Measurements from ENCODE around the gene CFAP53.
A peak's percentile ranks its signal among the peaks of the same experiment; 100 is the strongest.
"Not testable (repeated sequence)": the region's sequence is repeated elsewhere in the genome, so short reads cannot be mapped to it uniquely, and the experiment has no call there.

Gene CFAP53, protein sequence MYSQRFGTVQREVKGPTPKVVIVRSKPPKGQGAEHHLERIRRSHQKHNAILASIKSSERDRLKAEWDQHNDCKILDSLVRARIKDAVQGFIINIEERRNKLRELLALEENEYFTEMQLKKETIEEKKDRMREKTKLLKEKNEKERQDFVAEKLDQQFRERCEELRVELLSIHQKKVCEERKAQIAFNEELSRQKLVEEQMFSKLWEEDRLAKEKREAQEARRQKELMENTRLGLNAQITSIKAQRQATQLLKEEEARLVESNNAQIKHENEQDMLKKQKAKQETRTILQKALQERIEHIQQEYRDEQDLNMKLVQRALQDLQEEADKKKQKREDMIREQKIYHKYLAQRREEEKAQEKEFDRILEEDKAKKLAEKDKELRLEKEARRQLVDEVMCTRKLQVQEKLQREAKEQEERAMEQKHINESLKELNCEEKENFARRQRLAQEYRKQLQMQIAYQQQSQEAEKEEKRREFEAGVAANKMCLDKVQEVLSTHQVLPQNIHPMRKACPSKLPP

DNA sequence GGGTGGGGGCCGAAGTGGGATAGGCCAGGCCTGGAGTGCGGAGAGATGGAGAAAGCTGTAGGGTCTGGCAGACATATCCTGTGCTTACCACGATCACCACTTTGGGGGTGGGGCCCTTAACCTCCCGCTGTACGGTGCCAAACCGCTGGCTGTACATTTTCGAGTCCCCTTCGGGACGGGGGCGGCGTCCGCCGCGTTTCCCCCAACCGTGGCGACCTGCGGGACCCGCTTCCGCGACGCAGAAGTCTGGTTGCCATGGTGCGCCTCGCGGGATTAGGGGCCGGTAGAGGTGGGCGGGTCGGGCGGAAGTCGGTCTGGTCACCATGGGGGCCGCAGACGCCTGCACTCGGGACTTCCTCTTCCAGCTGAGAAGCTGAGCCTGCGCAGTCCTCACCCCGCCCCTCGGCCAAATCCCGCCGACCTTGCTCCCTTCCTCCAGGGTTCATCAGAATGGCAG lies at the start of gene CFAP53:
Gene CFAP53, minus strand, starts transcription at position 248 of the 457 bp plus-strand sequence. Its CDS starts 91 bp downstream, at position 157.
- peak; percentile 74 to 76 for DNase-seq

- DNase-seq, result no peak
These were observed 49.0 kb upstream of the CFAP53 start for GRCh38 chr18:50315100-50315871.

DNA sequence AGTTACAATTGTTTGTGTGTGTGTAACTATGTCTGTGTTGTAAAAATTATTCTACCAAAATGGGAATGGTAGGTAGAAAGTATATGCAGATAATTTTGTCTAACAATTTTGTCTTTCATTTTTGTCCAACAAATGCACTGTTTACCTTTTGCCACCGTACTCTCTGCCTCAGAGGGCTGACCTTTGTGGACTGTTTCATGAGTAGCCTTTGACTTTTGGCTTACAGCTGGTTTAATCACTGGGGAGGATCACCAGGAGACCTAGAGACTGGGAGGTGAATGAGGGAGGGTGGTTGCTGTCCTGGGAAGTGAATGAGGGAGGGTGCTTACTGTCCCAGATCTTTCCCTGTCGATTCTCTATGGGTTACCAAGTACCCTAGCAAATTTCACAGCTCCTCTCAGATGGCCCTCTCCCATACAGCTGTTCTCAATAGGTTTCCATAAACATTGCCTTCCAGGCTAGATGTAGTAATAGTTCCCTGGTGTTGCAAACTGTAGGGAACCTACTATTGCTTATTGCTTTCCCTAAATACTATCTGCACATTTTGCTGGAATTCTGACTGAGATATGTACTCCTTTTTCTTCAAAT lies 47.7 kb upstream of the CFAP53 start:
- DNase-seq, result no peak

DNA sequence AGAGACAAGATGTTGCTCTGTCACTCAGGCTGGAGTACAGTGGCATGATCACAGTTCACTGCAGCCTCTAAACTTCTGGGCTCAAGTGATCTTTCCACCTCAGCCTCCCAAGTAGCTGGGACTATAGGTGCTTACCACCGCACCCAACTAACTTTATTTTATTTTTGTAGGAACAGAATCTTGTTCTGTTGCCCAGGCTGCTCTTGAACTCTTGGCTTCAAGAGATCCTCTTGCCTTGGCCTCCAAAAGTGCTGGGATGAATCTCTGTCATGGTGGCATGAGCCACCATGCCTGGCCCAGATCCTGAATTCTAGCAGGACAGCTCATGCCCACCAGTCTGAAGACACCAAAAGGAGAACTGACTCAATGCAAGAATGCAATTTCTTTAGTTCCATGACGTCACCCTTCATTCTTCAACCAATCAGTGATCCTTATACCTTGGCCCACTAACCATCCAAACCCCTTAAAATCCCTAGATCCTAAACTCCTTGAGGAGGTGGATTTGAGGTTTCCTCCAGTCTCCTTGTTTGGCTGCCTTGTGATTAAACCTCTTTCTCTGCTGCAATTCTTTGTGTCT lies 46.8 kb upstream of the CFAP53 start:
- DNase-seq, result no peak

GRCh38 chr18:50312296-50313030 lies 46.2 kb upstream of the CFAP53 start:
- DNase-seq, result no peak

- no peak for DNase-seq
These were observed 45.4 kb upstream of the CFAP53 start for GRCh38 chr18:50311650-50312049.

GRCh38 chr18:50310080-50310479 lies 43.8 kb upstream of the CFAP53 start:
- no peak for DNase-seq

- not testable (repeated sequence) for DNase-seq
These were observed 42.6 kb upstream of the CFAP53 start for GRCh38 chr18:50308851-50309250.

DNA sequence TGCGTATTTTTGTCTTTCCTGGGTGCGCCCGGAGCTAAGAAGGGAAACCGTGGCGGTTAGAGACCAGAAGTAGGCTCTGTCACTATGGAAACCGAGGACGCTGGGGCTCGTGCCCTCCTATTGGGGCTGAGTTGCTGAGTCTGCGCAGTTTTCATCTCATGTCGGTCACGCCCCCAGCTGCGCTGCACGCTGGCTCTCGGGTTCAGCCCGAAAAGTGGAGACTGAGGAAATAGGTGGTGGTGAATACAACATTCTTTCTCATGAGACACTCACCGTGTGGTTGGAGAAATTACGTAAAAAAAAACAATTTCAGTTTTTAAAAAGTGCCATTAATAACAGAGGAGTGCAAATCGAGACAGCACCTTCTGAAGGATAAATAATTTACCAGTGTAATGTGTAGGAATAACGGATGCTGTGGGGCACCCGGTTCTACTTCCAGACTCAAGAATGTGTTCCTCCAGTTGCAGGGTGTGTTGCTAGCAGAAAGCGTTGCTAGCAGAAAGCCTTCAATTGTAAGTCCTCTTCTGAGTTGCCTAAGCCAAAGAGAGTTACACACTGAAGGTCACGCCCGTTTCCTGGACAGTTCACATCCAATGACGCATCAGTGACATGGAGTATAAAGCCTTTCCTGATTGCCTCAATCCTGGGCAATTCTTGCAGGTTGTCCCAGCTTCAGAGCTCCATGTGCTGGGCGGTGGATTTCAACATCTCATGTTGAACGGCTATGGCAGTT lies 41.6 kb upstream of the CFAP53 start:
- DNase-seq, result peak; percentile 66 to 75

GRCh38 chr18:50307400-50307737 lies 41.1 kb upstream of the CFAP53 start:
- DNase-seq, result no peak

GRCh38 chr18:50306944-50307343 lies 40.6 kb upstream of the CFAP53 start:
- no peak for DNase-seq

DNA sequence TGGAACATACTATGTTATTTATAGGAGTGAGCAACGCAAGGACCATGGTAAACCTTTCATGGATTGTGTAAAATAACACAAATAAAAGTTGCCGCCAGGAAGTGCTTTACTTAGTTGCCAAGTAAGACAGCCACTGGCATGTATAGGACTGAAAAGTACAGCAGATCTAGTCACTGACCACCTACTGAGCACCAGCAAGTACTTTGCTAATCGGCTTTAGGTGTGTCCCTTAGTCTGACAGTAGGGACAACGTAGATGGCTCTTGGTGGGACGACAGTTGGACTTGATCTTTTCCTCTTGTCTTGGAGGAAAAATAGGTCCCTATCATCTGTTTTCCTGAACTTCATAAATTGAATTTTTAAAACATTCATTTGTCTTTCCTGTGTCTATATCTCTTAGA lies 34.8 kb upstream of the CFAP53 start:
- no peak for DNase-seq

DNA sequence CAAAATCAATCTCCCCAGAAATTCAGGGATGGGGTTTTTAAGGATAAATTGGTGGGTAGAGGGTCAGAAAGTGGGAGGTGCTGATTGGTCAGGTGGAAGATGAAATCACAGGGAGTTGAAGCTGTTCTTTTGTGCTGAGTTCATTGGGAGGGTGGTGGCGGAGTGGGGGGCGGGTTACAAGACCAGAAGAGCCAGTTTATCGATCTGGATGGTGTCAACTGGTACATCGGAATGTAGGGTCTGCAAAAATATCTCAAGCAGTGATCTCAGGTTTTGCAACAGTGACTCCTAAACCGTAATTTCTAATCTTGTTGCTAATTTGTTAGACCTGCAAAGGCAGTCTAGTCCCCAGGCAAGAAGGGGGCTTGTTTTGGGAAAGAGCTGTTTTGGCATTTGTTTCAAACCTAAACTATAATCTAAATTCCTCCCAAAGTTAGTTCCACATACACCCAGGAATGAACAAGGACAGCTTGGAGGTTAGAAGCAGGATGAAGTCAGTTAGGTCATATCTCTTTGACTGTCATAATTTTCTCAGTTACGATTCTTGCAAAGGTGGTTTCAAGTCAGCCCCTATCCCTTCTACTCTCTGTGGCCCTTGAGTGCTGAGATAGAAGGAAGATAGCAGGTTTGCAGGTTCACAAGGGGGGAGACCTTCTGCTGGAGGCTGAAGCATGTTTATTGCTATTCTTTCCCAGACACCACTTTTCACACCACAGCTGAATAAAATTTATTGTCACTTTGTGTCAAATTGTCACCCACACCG lies 33.5 kb upstream of the CFAP53 start:
- DNase-seq, result no peak

DNA sequence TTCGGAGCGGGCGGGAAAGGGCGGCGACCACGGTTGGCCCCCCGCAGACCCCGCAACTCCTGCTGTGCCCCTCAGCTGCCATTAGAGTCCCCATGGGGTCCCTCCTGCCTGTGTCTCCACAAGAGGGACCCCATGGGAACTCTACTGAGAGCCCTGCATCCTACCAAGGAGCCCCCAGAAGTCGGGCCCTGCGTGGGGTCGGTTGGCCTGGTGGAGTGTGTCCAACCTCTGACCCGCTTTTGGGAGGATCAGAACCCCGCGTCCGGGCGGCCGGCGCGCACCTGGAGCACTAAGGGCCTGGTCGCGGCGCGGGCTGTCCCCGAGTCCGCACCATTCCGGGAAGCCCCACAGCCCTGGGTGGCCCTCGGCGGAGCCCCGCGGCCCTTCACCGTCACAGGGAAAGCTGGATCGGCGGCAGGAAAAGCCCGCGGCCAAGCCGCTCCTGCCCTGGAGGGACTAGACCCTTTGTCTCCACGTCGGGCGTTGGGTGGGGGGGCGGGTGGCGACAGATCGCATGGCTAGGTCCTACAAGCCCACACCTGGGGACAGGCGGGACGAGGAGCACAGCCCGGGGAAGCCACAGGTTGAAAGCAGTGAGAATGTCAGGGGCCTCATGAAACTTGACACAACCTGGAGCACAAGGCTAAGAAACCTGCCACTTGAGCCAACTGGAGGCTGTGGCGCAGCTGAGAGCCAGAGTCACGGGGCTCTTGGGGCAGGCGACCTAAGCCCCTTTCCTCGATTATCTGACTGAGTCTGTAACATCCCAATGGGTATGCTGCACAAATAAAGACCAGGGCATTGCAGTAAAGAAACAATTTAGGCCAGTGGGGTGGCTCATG lies 32.4 kb upstream of the CFAP53 start:
- no peak for DNase-seq

GRCh38 chr18:50297621-50298442 lies 31.5 kb upstream of the CFAP53 start:
- peak; percentile 45 to 61 for DNase-seq

GRCh38 chr18:50293039-50293438 lies 26.7 kb upstream of the CFAP53 start:
- DNase-seq, result no peak

DNA sequence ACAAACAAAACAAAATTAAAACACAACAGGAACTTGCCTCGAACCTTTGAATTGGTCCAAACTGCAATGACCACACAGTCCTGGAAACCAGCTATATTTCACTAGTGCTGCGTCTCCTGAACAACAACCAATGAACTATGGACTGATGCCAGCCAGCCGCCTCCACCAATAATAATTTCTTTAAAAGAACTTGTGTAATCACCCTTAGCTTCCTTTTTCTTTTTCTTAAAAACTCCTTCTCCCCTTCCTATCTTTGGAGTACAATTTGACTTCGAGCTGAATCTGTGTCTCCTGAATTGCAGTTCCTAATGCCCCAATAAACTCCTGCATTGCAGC lies 22.8 kb upstream of the CFAP53 start:
- DNase-seq, result no peak

DNA sequence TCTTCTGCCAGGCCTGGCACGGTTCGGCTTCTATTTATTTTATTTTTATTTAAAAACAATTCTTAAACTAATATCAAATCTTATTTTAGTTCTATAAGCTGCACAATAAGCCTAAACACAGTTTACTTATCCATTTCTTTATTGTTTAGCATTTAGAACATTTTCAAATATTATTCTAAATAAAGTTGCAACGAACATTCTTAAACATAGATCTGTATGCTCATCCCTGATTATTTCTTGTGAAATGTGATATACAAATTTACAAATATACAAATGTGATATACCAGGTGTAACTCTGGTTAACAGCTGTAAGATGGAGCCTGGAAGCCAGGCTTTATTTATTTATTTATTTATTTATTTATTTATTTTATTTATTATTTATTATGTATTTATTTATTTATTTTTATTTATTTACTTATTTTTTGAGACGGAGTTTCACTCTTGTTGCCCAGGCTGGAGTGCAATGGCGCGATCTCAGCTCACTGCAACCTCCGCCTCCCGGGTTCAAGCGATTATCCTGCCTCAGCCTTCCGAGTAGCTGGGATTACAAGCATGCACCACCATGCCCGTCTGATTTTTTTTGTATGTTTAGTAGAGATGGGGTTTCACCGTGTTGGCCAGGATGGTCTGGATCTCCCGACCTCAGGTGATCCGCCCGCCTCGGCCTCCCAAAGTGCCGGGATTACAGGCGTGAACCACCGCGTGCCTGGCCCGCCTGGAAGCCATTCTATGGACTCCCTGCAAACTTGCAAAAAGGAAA lies 22.2 kb upstream of the CFAP53 start:
- not testable (repeated sequence) for DNase-seq
